A549 (cell line): ENCODE results near the gene CDIP1.

ENCODE experiments used
- BHLHE40 ChIP-seq: IDR thresholded peaks from 2 replicates; pipeline ENCODE4 v1.6.1; 2012; ENCODE audit warnings: low read depth, low read length, inconsistent platforms
- CBX8 ChIP-seq: fragments of 200-600 bp; sonication (generic); IDR thresholded peaks from 2 replicates; pipeline ENCODE4 v1.6.1; 2016
- CTCF ChIP-seq: fragments of >200 bp; sonication (Bioruptor Twin); formaldehyde crosslinking; IDR thresholded peaks from 3 replicates; pipeline ENCODE4 v1.5.1; 2016
- EHMT2 ChIP-seq: fragments of 200-600 bp; sonication (generic); IDR thresholded peaks from 2 replicates; pipeline ENCODE4 v1.6.1; 2016; ENCODE audit warnings: antibody characterized with exemption, low read depth, mild to moderate bottlenecking, moderate library complexity
- ELK1 ChIP-seq: fragments of 150-350 bp; IDR thresholded peaks from 2 replicates; pipeline ENCODE4 v1.6.1; 2014; ENCODE audit warnings: low read depth, mild to moderate bottlenecking, low read length
- EP300 ChIP-seq, 2 experiments: fragments of >200 bp; sonication (Bioruptor Twin); formaldehyde crosslinking; IDR thresholded peaks; 2 replicates in 1 of 2; 3 replicates in 1 of 2; pipeline ENCODE4 v1.6.1; 2016 to 2017
- ESRRA ChIP-seq: fragments of 150-350 bp; IDR thresholded peaks from 2 replicates; pipeline ENCODE4 v1.6.1; 2014; ENCODE audit warnings: mild to moderate bottlenecking, low read length, borderline replicate concordance
- NR3C1 ChIP-seq: fragments of >200 bp; sonication (Bioruptor Twin); formaldehyde crosslinking; IDR thresholded peaks from 3 replicates; pipeline ENCODE4 v1.6.1; 2017
- POLR2A ChIP-seq: IDR thresholded peaks from 2 replicates; pipeline ENCODE4 v1.6.1; 2012; ENCODE audit warnings: mild to moderate bottlenecking, low read length
- RAD21 ChIP-seq, 2 experiments: fragments of >200 bp in 1 of 2; sonication (Bioruptor Twin) in 1 of 2; formaldehyde crosslinking in 1 of 2; IDR thresholded peaks in 1 of 2; conservative IDR thresholded peaks in 1 of 2; 2 replicates in 1 of 2; 3 replicates in 1 of 2; pipeline ENCODE4 v1.6.1; 2012 to 2018; ENCODE audit warnings: inconsistent platforms in 1 of 2
- RARB ChIP-seq: fragments of 250-450 bp; sonication (Bioruptor Pico); IDR thresholded peaks from 2 replicates; pipeline ENCODE4 v1.8.0; 2021; ENCODE audit warnings: mild to moderate bottlenecking, moderate library complexity
- RCOR1 ChIP-seq: fragments of 150-350 bp; IDR thresholded peaks from 2 replicates; pipeline ENCODE4 v1.6.1; 2014; ENCODE audit warnings: antibody characterized with exemption, low read length, low read depth
- USF2 ChIP-seq: fragments of 450-650 bp; IDR thresholded peaks from 2 replicates; pipeline ENCODE4 v1.6.1; 2014; ENCODE audit warnings: antibody characterized with exemption

GRCh38 chr16:4486126-4486893 lies 52.3 kb downstream of the CDIP1 start:
- TF ChIP-seq CTCF (no peak), EP300 (IDR thresholded peaks at IDR 0.05) (no peak), ELK1 (no peak), BHLHE40 (no peak), NR3C1 (no peak), RAD21 (conservative IDR thresholded peaks at IDR 0.05 in 1 of 2, IDR thresholded peaks at IDR 0.05 in 1 of 2) (no peak), ESRRA (no peak), POLR2A (no peak), CBX8 (no peak), USF2 (no peak), RARB (CRISPR knock-in tag) (no peak), EHMT2 (no peak), RCOR1 (no peak)
